ENCODE results near the gene ALOX15.

DNA sequence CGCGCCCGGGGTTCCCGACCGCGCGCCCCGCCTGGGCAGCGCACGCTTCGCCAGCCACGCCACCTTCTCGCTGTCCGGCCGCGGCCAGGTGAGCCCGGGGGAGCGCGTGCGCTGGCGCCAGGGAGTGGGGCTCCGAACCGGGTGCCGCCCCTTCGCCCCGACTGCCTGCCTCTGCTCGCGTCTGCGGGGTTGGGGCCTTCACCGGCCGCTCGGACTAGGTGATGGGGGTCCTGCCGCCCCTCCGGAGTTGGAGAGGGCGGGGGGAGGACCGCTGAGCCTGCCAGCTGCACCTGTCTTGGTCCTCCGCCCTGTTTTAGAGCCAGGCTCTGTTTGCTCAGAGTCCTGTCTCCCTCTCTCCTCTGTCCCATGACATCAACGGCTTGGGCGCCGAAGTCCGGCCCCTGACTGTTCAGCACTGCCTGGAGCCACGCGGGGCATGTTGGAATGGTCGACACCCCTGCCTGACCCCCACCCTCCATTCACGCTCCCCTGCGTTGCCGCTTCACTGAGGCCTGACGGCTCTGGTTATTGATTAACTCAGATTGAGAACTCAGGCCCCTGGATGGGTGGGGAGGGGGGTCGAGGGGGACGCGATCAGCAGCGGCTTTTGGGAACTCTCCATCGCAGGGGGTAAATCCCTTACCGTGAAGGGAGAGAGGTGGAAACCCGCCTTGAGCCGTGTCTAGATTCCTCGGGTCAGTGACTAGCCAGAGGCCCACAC lies 56.4 kb downstream of the ALOX15 start:
- TF ChIP-seq, protein P1, sequence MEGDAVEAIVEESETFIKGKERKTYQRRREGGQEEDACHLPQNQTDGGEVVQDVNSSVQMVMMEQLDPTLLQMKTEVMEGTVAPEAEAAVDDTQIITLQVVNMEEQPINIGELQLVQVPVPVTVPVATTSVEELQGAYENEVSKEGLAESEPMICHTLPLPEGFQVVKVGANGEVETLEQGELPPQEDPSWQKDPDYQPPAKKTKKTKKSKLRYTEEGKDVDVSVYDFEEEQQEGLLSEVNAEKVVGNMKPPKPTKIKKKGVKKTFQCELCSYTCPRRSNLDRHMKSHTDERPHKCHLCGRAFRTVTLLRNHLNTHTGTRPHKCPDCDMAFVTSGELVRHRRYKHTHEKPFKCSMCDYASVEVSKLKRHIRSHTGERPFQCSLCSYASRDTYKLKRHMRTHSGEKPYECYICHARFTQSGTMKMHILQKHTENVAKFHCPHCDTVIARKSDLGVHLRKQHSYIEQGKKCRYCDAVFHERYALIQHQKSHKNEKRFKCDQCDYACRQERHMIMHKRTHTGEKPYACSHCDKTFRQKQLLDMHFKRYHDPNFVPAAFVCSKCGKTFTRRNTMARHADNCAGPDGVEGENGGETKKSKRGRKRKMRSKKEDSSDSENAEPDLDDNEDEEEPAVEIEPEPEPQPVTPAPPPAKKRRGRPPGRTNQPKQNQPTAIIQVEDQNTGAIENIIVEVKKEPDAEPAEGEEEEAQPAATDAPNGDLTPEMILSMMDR (conservative IDR thresholded peaks at IDR 0.05) = no peak
- no peak for TF ChIP-seq EZH2 (IDR thresholded peaks at IDR 0.05; ENCODE audit: low read depth)

Data from PC-9 (cell line).